Measurements from ENCODE around the gene KLF13.

Gene KLF13

DNA sequence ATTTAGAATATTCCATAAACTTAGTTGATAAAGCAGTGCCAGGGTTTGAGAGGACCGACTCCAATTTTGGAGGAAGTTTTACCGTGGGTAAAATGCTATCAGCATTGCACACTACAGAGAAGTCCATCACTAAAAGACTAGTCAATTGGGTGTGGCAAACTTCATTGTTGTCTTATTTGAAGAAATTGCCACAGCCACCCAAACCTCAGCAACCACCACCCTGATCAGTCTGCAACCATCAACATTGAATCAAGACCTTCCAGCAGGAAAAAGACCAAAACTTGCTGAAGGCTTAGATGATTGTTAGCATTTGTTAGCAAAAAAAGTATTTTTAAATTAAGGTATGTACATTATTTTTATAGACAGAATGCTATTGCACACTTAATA is 60.5 kb downstream of the KLF13 start:
- DNase-seq (ENCODE audit: low read depth) = no peak

DNA sequence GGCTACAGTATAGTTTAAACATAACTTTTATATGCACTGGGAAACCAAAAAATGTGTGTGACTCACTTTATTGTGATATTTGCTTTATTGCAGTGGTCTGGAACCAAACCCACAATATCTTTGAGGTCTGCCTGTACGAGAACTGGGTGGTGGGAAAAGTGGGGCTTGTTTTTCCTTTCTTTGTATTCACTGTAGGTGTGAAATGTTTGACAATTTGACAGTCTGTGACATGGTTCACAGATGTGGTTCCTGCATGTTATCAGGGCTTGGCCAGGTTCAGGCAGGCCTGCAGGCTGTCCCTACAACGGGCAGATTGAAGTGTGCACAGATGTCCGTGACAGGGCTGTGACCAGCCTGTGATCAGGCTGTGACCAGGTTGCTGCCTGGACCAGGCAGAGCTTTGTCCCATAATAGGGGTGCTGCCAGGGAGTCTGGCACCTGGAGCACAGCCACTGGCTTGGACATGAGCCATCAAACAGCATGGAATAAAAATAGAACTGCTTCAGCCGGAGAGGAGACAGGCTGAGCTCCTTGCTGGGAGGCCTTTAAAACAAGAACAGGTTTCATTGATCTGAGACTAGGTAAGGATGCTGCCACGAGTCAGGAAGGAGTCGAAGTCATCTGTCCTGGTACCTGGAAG is 61.0 kb downstream of the KLF13 start:
- TF ChIP-seq, protein P1, sequence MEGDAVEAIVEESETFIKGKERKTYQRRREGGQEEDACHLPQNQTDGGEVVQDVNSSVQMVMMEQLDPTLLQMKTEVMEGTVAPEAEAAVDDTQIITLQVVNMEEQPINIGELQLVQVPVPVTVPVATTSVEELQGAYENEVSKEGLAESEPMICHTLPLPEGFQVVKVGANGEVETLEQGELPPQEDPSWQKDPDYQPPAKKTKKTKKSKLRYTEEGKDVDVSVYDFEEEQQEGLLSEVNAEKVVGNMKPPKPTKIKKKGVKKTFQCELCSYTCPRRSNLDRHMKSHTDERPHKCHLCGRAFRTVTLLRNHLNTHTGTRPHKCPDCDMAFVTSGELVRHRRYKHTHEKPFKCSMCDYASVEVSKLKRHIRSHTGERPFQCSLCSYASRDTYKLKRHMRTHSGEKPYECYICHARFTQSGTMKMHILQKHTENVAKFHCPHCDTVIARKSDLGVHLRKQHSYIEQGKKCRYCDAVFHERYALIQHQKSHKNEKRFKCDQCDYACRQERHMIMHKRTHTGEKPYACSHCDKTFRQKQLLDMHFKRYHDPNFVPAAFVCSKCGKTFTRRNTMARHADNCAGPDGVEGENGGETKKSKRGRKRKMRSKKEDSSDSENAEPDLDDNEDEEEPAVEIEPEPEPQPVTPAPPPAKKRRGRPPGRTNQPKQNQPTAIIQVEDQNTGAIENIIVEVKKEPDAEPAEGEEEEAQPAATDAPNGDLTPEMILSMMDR (IDR thresholded peaks at IDR 0.05; ENCODE audit: control insufficient read depth, extremely low read depth, insufficient read depth) = no peak
- peak; percentile 43 for DNase-seq (ENCODE audit: low read depth)

More for the DNA sequence above, 60.5 kb downstream of the KLF13 start:
- TF ChIP-seq, protein P1 (IDR thresholded peaks at IDR 0.05; ENCODE audit: control insufficient read depth, extremely low read depth, insufficient read depth) = no peak
- no peak overlapping the region for H3K4me3 ChIP-seq (ENCODE audit: low read depth, low read length)

DNA sequence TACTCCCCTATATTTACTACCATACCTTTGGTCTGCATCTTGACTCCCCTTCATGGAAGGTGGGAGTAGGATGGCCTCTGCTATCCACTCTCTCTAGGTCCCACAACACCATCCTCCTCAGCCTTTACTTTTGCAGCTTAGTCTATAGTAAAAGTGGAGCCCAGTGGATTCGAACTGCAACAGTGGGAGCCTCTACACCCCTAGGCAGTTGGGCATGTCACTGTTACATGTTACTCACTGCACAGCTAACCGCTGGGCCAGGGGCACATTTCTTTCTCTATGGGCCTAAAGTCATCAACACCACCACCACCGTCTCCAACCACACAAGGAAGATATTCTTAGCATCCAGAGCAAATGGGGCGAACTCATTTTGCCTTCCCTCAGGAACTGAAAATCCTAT is 62.9 kb downstream of the KLF13 start:
- TF ChIP-seq, protein P1 (IDR thresholded peaks at IDR 0.05; ENCODE audit: control insufficient read depth, extremely low read depth, insufficient read depth) = no peak
- DNase-seq (ENCODE audit: low read depth) = no peak
- H3K4me3 ChIP-seq (ENCODE audit: low read depth, low read length) = no peak overlapping the region

More for the DNA sequence above, 61.0 kb downstream of the KLF13 start:
- H3K4me3 ChIP-seq (ENCODE audit: low read depth, low read length) = no peak overlapping the region

DNA sequence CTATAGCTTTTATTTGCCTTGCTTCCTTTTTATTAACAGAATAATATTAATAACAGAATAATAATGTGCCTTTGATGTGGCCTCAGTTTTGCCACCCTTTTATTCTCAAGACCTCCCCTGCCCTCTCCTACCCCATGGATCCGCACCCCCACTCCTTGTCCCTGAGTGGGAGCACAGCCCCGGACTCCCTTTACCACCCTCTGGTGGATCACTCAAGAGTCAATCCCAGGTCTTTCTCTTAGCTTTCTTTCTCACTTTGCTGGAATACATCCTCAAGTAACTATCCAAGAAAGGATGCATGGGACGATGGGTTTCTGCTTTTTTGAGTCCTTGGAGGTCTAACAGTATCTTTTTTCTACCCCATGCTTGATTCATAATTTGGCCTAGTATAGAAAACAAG is 63.4 kb downstream of the KLF13 start:
- TF ChIP-seq, protein P1 (IDR thresholded peaks at IDR 0.05; ENCODE audit: control insufficient read depth, extremely low read depth, insufficient read depth) = no peak

DNA sequence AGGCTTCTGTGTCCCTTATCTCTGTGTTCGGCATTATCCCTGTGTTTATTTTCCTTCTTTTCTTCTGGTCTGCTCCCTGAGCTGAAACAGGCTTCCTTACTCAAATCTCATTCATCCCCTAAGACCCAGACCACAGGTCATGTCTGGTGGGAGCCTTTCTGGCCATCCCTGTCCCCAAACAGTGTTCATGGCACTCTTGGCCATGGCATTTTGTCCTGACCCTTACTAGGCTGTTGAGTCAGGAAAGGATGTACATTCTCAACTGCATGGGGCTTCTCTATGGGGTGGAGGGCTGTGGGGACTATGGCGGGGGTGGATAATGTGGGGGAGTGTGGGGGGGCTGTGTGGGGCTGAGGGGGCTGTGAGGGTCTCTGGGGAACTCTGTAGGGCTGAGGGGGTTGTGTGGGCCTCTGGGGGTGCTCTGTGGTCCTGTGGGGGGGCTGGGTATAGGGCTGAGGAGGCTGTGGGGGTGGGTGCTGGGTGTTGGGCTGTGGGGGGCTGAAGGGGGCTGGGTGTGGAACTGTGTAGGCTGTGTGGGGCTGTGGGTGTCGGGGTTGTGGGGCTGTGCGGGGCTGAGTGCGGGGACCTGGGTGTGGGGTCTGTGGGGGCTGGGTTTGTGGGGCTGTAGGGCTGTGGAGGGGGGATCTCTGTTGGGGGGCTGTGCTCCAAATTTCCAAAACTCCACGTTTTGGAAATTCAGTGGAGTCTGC is 64.3 kb downstream of the KLF13 start:
- no peak for DNase-seq (ENCODE audit: low read depth)
- no peak overlapping the region for H3K4me3 ChIP-seq (ENCODE audit: low read depth, low read length)
- TF ChIP-seq, protein P1 (IDR thresholded peaks at IDR 0.05; ENCODE audit: control insufficient read depth, extremely low read depth, insufficient read depth) = no peak

More for the DNA sequence above, 63.4 kb downstream of the KLF13 start:
- no peak overlapping the region for H3K4me3 ChIP-seq (ENCODE audit: low read depth, low read length)
- DNase-seq (ENCODE audit: low read depth) = no peak

DNA sequence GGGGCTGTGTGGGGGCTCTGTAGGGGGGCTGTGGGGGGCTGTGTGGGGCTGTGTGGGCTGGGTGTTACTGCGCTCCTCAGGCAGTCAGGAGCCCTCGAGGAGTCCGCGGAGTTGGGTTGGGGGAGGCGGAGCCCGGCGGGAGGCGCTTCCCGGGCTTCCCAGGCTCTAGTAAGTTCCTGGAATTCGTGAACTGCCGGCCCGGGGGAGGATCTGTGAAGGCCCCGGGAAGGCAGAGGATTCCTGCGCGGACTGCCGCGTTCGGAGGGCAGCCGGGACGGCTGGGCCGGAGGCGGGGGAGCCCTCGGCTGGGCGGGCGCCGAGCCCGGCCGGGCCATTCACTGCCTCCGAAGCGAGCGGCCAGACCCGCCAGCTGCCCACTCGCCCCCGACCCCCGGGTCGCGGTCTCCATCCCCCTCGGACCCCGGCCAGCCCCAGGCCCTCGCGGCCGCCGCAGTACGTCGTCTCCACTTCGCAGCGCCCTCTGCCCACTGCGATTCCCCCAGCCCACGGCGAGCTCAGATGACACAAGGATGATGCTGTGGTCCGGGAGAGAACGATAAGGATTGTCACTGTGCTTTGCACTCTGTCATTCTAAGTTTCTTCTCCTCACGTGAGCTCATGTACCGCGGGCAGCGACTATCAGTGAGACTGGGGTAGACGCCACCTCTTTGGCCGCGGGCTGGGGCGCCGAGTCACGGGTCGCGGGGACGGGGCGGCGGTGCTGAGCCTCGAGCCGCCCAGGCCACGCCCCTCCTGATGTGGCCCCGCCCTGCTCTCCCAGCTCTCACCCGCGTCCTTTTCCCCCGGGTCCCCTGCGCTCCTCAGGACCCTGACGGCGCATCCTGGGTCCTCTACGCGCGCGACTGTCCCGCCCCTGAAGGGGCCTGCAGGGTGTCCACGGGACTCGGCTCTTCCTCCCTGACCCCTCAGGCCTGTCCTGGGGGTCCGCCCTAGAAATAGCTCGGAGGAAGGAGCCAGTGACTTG is 65.3 kb downstream of the KLF13 start:
- no peak for DNase-seq (ENCODE audit: low read depth)
- TF ChIP-seq, protein P1 (IDR thresholded peaks at IDR 0.05; ENCODE audit: control insufficient read depth, extremely low read depth, insufficient read depth) = no peak
- H3K4me3 ChIP-seq (ENCODE audit: low read depth, low read length) = peak overlapping the region; percentile 44

All from LNCaP clone FGC (cell line).